ENCODE measurements around the gene ACYP1.

The ACYP1 gene

DNA sequence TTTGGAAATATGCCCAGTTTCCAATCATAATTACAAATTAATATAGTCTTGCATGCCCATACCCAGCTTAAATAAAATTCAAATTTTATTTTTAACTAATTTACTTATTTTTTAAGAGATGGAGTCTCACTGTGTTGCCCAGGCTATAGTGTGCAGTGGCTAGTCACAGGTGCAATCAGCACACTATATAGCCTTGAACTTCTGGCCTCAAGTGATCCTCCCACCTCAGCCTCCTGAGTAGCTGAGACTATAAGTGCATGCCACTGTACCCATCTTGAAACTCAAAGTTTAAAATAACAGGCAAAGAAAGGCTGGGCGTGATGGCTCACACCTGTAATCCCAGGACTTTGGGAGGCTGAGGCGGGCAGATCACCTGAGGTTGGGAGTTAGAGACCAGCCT lies 22.9 kb downstream of the ACYP1 start:
- DNase-seq (ENCODE audit: low read depth in 2 of 2): no peak

GRCh38 chr14:75040507-75040906 lies 23.3 kb downstream of the ACYP1 start:
- DNase-seq (ENCODE audit: low read depth in 2 of 2): no peak

- no peak for DNase-seq (ENCODE audit: low read depth in 2 of 2)
Measured at GRCh38 chr14:75032939-75033338, 30.9 kb downstream of the ACYP1 start.

DNA sequence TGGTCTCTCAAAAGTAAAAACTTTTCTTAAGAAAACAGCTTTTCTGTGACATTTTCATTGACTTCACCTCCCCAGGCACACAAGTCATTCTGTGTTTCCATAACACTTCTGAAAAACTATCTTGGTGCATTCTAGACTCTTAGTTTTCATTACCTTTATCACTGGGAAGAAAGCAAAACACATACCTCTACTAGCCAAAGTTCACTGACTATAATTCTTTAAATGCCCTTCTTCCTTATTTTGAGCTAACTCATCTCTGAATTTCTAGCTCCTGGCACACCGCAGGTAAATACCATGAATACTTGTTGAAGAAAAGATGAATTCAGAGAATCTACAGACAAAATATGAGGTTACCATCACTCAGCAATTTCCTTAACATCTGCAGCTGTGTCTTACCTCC lies 33.7 kb downstream of the ACYP1 start:
- DNase-seq (ENCODE audit: low read depth in 2 of 2): no peak

DNA sequence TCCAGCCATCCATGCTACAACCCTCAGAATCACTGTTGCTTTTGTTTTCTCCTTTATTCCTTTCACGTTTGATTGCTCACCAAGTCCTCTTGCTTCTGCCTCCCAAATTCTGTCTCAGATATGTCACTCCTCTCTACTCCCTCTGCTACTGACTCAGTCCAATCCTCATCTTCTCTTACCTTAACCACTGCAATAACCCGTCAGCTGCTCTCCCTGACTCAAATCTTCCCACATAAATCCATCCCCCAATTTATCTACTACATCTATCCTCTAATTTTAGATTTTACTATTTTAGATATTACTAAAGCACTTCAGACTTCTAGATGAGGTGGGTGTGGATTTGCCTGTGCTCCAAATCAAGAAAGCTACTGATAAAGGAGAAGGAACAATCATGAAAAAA lies 37.9 kb downstream of the ACYP1 start:
- no peak for DNase-seq (ENCODE audit: low read depth in 2 of 2)

GRCh38 chr14:75025082-75025481 lies 38.7 kb downstream of the ACYP1 start:
- DNase-seq (ENCODE audit: low read depth in 2 of 2): no peak

DNA sequence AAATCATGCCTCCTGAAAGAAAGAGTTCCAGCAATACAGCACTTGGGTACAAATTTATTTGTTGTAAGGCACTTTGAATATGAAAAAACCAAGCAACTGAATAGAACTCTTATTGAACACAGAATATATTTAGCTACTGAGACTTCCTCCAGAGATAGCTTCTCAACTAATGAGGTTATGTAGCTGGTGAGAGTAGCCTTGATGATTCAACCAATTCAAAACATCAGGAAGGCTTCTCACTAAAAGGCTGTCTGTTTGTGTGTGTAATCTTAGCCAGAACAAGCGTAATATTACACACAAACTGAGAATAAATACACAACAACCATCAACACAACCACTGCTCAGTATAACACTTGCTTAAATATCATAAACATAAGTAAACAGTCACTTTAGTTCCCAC lies 40.7 kb downstream of the ACYP1 start:
- DNase-seq (ENCODE audit: low read depth in 2 of 2): no peak

- no peak for DNase-seq (ENCODE audit: low read depth in 2 of 2)
Measured at GRCh38 chr14:75022655-75023054, 41.2 kb downstream of the ACYP1 start.

- no peak for DNase-seq (ENCODE audit: low read depth in 2 of 2)
Measured at GRCh38 chr14:75018694-75019093, 45.1 kb downstream of the ACYP1 start.

DNA sequence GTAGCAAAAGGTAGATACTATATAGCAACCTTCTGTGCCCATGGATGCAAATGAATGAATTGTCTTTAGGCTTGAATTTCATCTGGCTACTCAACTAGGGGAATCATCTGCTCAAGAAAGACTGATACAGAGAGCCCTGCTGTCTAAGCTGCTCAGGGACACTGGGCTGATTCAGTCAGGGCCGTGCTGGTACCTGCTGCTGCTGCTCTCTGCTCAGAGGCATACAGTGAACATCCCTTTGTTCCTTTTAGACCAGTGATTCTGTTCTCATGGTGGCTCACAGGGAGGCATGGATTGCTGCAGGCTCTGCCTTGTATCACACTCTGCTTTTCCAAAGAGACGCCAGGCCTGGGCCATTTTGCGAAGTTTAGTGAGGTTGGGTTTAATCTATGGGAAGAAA lies 47.0 kb downstream of the ACYP1 start:
- DNase-seq (ENCODE audit: low read depth in 2 of 2): no peak

DNA sequence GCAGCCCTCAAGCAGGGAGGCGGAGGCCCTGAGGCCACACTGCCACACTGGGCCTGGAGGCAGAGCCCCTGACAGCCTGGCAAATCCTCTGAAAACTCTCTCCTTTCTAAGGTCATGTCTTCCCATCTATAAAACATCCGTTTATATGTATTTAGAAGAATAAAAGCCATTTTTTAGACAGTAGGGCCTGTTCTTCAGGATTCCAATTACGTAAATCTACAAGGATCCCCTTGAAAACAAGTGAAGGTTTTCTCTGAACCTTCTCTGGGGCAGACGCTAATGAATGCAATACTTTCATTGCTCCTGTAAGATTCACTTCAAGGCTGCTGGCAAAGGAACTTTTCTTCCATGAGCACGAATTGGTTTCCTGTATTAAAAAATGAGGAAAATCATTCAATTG lies 48.3 kb downstream of the ACYP1 start:
- no peak for DNase-seq (ENCODE audit: low read depth in 2 of 2)

- no peak for DNase-seq (ENCODE audit: low read depth in 2 of 2)
Measured at GRCh38 chr14:75013290-75013689, 50.5 kb downstream of the ACYP1 start.

DNA sequence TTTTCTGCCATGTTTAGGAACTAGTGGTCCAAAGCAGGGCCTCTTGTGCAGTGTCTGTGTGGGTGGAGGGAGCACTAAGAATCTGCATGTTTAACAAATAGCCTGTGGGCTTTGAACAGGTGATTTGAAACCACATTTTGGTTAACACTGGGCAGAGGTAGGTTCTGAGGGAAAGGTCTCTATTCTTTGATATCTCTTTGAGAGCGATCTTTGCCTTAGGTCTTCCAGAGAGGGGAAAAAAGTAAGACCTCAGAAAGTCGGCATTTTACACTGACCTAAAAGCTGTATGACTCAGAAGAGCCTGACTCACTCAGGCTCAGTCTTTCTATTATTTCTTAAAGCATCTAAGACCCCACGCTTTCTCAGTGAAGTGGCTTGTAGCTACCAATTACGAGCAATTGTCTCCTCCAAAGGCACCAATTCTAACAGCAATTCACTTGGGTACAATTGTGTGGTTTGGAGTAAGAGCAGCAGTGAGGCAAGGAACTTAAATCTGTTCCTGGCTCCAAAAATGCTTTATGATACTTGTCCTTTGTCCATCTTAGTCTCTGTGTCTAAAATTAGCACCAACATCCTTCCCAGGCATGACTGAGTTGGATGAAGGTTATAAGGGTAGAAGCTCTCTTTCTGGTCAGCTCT lies 52.3 kb downstream of the ACYP1 start:
- no peak for DNase-seq (ENCODE audit: low read depth in 2 of 2)

GRCh38 chr14:75010472-75011093 lies 53.2 kb downstream of the ACYP1 start:
- no peak for DNase-seq (ENCODE audit: low read depth in 2 of 2)

DNA sequence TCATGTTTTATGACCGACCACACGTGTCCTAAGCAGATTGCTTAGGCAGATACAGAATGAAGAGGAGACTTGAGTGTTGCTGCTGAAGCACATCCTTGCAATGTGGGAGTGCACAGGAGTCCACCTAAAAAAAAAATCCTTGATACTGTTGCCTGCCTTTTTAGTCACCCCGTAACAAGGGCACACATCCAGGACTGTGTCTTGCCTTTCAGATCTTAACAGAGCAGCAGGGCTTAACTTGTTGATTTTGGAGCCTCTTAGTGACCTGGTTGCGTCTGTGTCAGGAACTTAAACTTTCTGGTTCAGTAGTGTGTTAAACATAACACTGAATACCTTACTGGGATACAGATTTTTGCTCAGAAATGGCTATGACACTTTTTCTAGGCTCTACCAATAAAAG lies 54.6 kb downstream of the ACYP1 start:
- DNase-seq (ENCODE audit: low read depth in 2 of 2): no peak

DNA sequence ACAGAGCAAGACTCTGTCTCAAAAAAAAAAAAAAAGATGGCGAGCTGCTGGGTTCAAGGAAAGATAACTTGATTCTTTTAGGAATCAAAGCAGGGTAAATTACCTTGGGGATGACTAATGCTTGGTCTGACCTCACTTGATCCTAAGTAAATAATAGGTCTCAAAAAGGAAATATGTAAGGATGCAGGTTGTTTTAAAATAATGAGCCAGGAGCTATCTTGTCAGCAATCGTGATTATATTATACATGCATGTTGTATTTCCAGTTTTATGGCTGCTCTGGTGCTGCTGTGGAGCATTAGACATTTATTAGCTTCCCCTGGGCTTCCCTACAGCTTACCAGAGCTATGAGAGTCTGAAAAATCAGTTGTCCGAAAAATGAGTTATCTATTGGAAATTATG lies 58.5 kb downstream of the ACYP1 start:
- DNase-seq (ENCODE audit: low read depth in 2 of 2): no peak

- no peak for DNase-seq (ENCODE audit: low read depth in 2 of 2)
Measured at GRCh38 chr14:75003250-75004027, 60.4 kb downstream of the ACYP1 start.

Measured in stimulated activated CD4-positive, alpha-beta T cell treated with anti-CD3 and anti-CD28 coated beads, Interleukin-15, amount 100 ng/mL, for 48 hours (primary cell).